Lung (tissue), 12 donors: Measurements from ENCODE around the gene HSP90B1. TPM values are rescaled to one million over a fixed set of nuclear protein-coding genes. Genes with fewer than 3 reads are reported as not detected.

Experiments used
- ATAC-seq: fragments of 200-7000 bp; cut with Tn5 transposase; one replicate; pipeline ENCODE4 v1.9.1; 2020; ENCODE audit warnings: moderate number of reproducible peaks; ENCODE audit not compliant: insufficient read depth, low FRiP score
- DNase-seq, 3 donors: peaks; one replicate each; pipeline ENCODE4 v3.0.0-alpha.2; 2013 to 2017
- H3K27ac ChIP-seq, 2 donors: one replicate each; pipeline ENCODE4 v1.5.1; 2013; ENCODE audit warnings: mild to moderate bottlenecking in 2 of 2, moderate library complexity in 2 of 2, control low read depth in 1 of 2, inconsistent platforms in 1 of 2, low read depth in 1 of 2, low read length in 1 of 2
- H3K27me3 ChIP-seq, 3 donors: one replicate each; pipeline ENCODE4 v1.5.1; 2013; ENCODE audit warnings: low read length in 2 of 3; ENCODE audit not compliant: control insufficient read depth in 3 of 3, insufficient read depth in 3 of 3
- H3K36me3 ChIP-seq, 4 donors: one replicate each; pipeline ENCODE4 v1.5.1; 2013; ENCODE audit warnings: low read length in 4 of 4, mild to moderate bottlenecking in 1 of 4, moderate library complexity in 1 of 4; ENCODE audit not compliant: control insufficient read depth in 4 of 4, insufficient read depth in 4 of 4
- H3K4me1 ChIP-seq, 5 donors: one replicate each; pipeline ENCODE4 v1.5.1; 2013; ENCODE audit warnings: low read length in 5 of 5, mild to moderate bottlenecking in 2 of 5, moderate library complexity in 1 of 5; ENCODE audit not compliant: control insufficient read depth in 5 of 5, insufficient read depth in 5 of 5
- H3K4me3 ChIP-seq: one replicate; pipeline ENCODE4 v1.5.1; 2013; ENCODE audit warnings: mild to moderate bottlenecking, control low read depth, moderate library complexity
- H3K9ac ChIP-seq, 2 donors: one replicate each; pipeline ENCODE4 v1.5.1; 2013; ENCODE audit warnings: low read length in 2 of 2, control low read depth in 1 of 2; ENCODE audit not compliant: insufficient read depth in 1 of 2
- H3K9me3 ChIP-seq, 4 donors: one replicate each; pipeline ENCODE4 v1.5.1; 2013; ENCODE audit warnings: low read length in 3 of 4, mild to moderate bottlenecking in 1 of 4, moderate library complexity in 1 of 4; ENCODE audit not compliant: control insufficient read depth in 4 of 4, insufficient read depth in 3 of 4
- CTCF ChIP-seq: IDR thresholded peaks from 2 replicates; pipeline ENCODE4 v1.5.1; 2012; ENCODE audit warnings: mild to moderate bottlenecking; ENCODE audit errors: control extremely low read depth, extremely low read depth
- WGBS, 2 donors: extraction: QIAGEN DNeasy Blood & Tissue Kit; methylation state at CpG; one replicate each; pipeline ENCODE4 v1.1.7; 2013; 5-methylcytosine and 5-hydroxymethylcytosine counted together
- polyA plus RNA-seq, 2 donors: library from polyadenylated mRNA; stranded (reverse); fragments of 200-250 nt; gene quantifications; one replicate each; pipeline ENCODE4 v1.2.1, GENCODE V29; 2013
- total RNA-seq, 2 donors: library from RNA; depleted of rRNA in 1 of 2; stranded (reverse); fragments of >200 nt in 1 of 2; gene quantifications; one replicate each; pipeline ENCODE4 v1.2.1, GENCODE V29; 2014 to 2021
- donor health status: control.
- donor health status: control.
- donor health status: Bipolar disorder and iron deficiency.
- donor health status: healthy.
- donor health status: DM: yes; HTN: yes; CAD: no.

The HSP90B1 gene
- total and polyA plus RNA-seq, 4 donors, result 390 to 781 (median 628) TPM

- Histone ChIP-seq H3K9me3 (no peaks in the 10 kb centered on the region), H3K27ac (no peak overlapping the region), H3K4me3 (no peak overlapping the region), H3K9ac (no peak overlapping the region), H3K27me3 (no peaks in the 10 kb centered on the region), H3K36me3 (no peaks in the 10 kb centered on the region), H3K4me1 (peaks cover 0 to 8% (median 2%) of the 10 kb centered on the region in 5 donors)
- TF ChIP-seq CTCF, result no peak
- WGBS, 2 donors, result 84% methylated on average over 9 of the region's 9 CpGs
- no peak for DNase-seq
- ATAC-seq, result no peak
Measured at GRCh38 chr12:103924761-103925641, 5.2 kb upstream of the HSP90B1 start.

GRCh38 chr12:103928682-103929045, 1.5 kb upstream of the HSP90B1 start:
- H3K9ac ChIP-seq, result peak overlapping the region; percentile 75 to 89
- ATAC-seq, result no peak
- 4 to 12% methylated on average over 12 of the region's 12 CpGs for WGBS, 2 donors

GRCh38 chr12:103929046-103929783, 995 bp upstream of the HSP90B1 start:
- 0% methylated on average over 37 of the region's 37 CpGs for WGBS, 2 donors
- peak; percentile 65 for ATAC-seq

More at GRCh38 chr12:103928682-103929045, 1.5 kb upstream of the HSP90B1 start:
- H3K4me3 ChIP-seq, result peak overlapping the region; percentile 64
- peak in 2 of 3 donors; percentile 19 to 36 for DNase-seq
- H3K9me3 ChIP-seq, result no peaks in the 10 kb centered on the region
- H3K36me3 ChIP-seq, result peaks cover 3 to 19% (median 7%) of the 10 kb centered on the region in 4 donors
- H3K4me1 ChIP-seq, result peaks cover 4 to 24% (median 12%) of the 10 kb centered on the region in 5 donors
- peak overlapping the region; percentile 89 to 99 for H3K27ac ChIP-seq
- TF ChIP-seq CTCF, result no peak
- no peaks in the 10 kb centered on the region for H3K27me3 ChIP-seq

More at GRCh38 chr12:103929046-103929783, 995 bp upstream of the HSP90B1 start:
- H3K9ac ChIP-seq, result peak overlapping the region; percentile 75 to 89
- H3K36me3 ChIP-seq, result peaks cover 7 to 24% (median 12%) of the 10 kb centered on the region in 4 donors
- peak; percentile 92 to 97 (median 96) for DNase-seq
- peaks cover 4 to 24% (median 12%) of the 10 kb centered on the region in 5 donors for H3K4me1 ChIP-seq
- H3K27ac ChIP-seq, result peak overlapping the region; percentile 89 to 99
- TF ChIP-seq CTCF, result no peak
- peak overlapping the region; percentile 64 for H3K4me3 ChIP-seq
- no peaks in the 10 kb centered on the region for H3K9me3 ChIP-seq
- H3K27me3 ChIP-seq, result no peaks in the 10 kb centered on the region
